NOMO-1 (cell line): Measurements from ENCODE around the gene MTF1.

ENCODE experiments used
- DNase-seq, 2 experiments: peaks; one replicate each; lab custom pipeline; 2025; ENCODE audit not compliant: unreplicated experiment in 2 of 2; lab: John Stamatoyannopoulos, UW

MTF1 gene

GRCh38 chr1:37872692-37873091 is 13.3 kb upstream of the MTF1 start:
- no peak for DNase-seq

- no peak for DNase-seq
Measured at GRCh38 chr1:37868466-37868865, 9.1 kb upstream of the MTF1 start.

GRCh38 chr1:37867784-37868183 is 8.4 kb upstream of the MTF1 start:
- no peak for DNase-seq

DNA sequence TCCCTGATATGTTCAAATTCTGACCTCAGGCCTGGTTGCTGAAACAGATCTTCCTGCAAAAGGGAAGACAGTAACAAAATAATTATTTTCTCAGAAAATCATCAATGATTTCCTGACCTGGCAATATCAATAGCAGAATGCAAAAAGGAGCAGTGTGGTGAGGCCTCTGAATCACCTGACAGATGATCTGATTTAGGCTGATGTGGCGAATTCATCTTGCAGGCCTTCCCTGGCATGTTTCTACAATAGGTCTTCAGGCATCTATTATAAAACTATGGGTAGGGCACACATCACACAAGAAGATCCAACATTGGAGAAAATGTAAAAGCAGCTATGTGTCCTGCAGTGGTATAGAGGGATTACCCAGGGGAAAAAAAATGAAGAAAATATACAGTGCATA is 7.1 kb upstream of the MTF1 start:
- no peak for DNase-seq

GRCh38 chr1:37865348-37866120 is 6.1 kb upstream of the MTF1 start:
- no peak for DNase-seq

DNA sequence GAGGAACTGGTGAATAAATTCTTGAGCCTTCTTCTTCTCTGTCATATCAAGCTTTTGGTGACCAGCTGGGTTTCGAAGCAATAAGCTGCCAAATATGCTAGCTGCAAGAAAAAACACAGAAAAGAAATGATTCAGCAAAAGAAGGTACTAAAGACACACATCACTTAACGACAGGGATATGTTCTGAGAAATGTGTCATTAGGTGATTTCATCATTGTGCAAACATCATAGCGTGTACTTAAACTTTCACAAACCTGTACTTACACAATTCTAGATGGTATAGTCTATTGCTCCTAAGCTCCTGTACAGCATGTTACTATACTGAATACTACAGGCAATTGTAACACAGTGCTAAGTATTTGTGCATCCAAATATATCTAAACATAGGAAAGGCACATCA is 2.9 kb upstream of the MTF1 start:
- DNase-seq: peak in 1 of 2 experiments; percentile 20

DNA sequence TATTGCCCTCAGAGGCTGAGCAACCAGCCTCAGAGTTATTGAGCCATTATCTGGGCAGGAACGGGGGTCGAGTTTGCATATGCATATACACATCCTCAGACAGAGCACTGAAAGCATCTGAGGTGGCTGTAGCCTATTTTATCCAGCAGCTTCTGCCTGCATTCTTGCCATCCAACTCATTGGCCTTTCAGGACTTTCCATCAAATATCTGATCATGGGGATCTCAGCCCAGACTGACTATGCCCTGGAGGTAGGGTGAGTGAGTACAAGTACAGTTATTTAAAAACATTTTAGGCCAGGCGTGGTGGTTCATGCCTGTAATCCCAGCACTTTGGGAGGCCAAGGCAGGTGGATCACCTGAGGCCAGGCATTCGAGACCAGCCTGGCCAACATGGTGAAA is 1.8 kb upstream of the MTF1 start:
- no peak for DNase-seq

- DNase-seq: no peak
Measured at GRCh38 chr1:37860346-37860666, 914 bp upstream of the MTF1 start.

DNA sequence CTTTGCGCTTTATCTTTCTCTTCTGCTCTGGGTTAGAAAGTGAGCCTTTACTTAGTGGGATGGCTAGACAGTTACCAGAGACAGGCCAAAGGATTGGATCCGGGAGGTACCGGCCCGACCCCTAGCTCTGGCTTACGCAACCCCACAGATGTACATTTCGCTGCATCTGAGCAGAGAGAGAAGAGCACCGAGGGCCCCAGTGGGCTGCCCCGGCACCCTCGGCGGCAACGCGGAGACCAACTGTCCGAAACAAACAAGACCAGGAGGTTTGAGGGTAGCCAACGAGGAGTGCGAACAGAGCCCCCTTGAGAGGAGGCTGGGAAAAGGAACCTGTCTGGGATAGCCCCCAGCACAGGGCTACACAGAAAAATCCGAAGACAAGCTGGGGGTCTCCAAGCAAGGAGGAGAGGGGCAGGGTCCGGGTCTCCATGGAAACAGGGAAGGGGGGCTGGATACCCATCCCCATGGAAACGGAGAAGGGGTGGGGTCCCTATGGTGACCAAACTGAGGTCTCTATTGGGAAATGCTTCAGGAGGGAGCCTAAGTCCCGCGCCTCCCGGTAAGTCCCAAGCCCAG is 373 bp downstream of the MTF1 start:
- DNase-seq: peak in 1 of 2 experiments; percentile 20

DNA sequence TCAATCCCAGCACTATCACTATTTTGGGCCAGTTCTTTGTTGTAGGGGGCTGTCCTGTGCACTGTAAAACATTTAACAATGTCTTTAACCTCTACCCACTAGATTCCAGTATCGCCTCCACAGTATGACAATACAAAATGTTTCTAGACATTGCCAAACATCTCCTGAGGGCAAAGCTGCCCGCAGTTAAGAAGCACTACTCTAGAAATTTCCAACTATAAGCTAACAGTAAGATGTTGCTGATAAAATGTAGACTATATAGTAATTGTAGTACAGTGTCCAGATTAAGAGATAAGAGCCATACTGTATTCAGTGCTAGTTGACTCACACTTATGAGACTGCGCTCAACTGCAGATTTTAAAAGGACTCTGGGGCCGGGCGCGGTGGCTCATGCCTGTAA is 5.0 kb downstream of the MTF1 start:
- DNase-seq: no peak

GRCh38 chr1:37853157-37853556 is 6.2 kb downstream of the MTF1 start:
- no peak for DNase-seq

DNA sequence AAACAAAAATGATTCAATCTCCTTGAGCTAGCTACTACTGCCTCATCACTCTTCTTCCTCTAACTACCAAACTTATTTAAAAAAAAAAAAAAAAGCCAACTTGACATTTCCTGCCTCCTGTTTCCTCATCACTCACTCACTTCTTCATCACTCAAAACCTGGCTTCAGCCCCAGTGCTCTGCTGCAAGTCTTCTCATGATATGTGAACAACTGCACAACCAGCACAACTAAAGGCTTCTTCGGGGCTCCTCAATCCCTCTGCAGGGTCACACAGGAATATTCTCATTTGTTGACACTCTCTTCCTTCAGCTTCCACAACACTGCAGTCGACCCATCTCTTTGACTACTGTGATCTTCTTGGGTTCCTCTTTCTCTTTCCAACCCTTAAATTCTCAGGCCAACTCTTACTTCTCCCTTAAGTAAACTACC is 7.6 kb downstream of the MTF1 start:
- peak; percentile 43 to 86 for DNase-seq

GRCh38 chr1:37851262-37851661 is 8.1 kb downstream of the MTF1 start:
- DNase-seq: no peak

DNA sequence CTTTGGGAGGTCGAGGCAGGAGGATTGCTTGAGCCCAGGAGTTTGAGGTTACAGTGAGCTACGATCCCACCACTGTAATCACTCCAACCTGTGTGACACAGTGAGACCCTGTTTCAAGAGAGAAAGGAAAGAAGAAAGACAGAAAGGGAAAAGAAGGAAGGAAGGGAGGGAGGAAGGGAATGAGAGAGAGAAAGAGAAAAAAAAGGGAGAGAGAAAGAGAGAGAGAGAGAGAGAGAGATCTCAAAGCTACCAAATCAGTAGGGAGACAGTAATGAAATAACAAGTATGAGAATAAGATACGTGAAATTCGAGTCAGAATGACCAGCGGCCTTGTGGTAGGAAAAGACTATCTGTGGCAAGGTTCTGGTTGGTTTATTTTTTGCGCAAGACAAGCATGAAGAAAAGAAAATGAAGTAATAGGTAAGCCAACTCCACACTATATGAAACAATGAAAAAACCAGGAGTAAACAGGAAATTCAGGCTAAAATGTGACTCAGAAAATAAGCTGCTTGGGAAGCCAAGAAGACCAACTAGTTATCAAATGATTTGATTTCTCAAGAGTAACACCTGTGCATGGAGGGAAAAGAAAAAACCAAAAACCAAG is 8.9 kb downstream of the MTF1 start:
- DNase-seq: peak; percentile 25 to 83

DNA sequence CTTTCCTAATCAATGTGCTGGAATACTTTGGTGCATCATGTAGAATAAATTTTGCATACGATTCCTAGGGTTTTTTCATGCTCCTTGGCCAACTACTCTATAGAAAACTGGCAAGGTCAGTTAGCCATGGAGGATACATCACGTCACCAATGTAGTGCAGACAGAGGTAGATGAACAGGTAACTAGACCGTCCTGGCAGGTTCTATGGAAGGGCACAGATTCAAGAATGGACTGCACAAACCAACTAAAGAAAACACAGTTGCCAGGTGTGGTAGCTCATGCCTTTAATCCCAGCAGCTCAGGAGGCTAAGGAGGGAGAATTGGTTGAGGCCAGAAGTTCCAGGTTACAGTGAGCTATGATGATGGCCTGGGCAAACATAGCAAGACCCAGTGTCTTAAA is 9.9 kb downstream of the MTF1 start:
- DNase-seq: no peak

DNA sequence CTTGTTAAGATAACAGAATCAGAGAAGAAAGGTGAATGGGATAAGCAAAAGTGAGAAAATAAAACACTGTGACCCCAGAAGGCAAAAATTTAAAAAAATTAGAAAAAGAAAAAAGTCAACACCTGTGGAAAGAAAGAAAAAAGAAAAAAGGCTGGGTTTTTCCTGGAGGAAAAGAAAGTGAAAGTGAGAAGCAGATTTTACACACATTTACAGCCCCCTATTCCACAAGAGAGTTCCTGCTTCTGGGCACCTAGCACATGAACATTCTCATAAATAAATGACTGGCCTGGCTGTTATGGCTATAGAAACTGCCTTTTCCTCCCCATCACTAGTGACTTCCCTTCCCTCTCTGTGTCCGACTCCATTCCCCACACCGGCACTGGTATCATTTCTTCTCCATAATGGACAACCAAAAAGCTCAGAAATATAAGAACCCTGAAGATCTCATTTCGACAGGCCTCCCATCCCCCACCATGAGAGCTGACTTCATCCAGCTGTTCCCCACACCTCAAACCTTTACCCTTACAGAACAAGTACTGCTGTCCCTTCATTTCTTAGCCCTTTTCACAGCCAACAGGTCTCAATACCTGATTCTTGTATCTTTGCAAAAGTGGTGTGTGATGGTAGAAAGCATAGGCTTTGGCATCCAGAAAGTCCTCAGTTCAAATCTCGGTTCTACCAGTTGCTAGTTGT is 12.6 kb downstream of the MTF1 start:
- peak; percentile 33 to 53 for DNase-seq

- peak; percentile 60 to 84 for DNase-seq
Measured at GRCh38 chr1:37845786-37846185, 13.6 kb downstream of the MTF1 start.

DNA sequence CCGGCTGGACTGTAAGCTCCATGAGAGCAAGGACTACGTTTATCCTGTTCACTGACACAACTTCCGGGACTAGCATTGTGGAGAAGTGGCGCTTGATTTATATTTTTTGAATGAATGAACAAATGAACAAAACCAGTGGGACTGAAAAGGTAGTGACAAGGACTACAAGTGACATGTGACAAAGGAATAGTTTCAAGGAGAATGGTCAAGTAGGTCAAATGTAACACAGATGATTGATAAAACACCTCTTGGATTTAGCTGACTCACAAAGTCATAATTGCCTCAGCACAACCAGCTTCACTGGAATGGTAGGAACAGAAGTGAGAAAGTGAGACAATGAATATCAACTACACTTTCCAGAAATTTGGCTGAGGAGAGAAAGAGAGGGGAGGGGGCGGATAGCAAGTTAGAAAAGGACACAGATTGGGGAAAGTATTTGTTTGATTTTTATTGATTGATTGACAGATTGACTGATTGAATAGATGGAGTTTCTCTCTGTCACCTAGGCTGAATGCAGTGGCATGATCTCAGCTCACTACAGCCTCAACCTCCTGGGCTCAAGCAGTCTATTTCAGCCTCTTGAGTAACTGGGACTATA is 14.2 kb downstream of the MTF1 start:
- no peak for DNase-seq

DNA sequence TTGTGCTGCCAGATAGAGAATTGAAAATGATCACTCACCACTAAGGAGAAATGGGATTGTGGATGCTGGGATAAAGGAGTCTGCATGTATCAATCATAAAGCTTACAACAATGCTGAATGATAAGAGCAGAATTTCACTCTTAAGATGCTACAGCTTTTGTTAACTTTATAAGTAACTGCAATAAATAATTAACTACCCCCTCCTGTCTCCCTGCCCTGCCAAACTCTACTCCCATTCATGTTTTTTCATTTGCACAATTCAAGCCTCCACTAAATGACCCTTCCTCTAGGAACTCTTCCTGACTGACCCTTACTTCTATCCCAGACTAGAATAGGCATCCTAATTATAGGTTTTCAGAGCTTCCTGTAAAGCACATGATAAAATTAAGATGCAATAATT is 14.9 kb downstream of the MTF1 start:
- DNase-seq: no peak

GRCh38 chr1:37841652-37842051 is 17.7 kb downstream of the MTF1 start:
- DNase-seq: no peak

- no peak for DNase-seq
Measured at GRCh38 chr1:37840711-37841110, 18.7 kb downstream of the MTF1 start.
